CMK (cell line): ENCODE measurements around the gene RBM25.
A peak's percentile ranks its signal among the peaks of the same experiment; 100 is the strongest.

Experiments
- DNase-seq: peaks from one replicate; pipeline ENCODE4 v3.0.0-alpha.2; 2010; ENCODE audit warnings: low read depth

RBM25 gene

DNA sequence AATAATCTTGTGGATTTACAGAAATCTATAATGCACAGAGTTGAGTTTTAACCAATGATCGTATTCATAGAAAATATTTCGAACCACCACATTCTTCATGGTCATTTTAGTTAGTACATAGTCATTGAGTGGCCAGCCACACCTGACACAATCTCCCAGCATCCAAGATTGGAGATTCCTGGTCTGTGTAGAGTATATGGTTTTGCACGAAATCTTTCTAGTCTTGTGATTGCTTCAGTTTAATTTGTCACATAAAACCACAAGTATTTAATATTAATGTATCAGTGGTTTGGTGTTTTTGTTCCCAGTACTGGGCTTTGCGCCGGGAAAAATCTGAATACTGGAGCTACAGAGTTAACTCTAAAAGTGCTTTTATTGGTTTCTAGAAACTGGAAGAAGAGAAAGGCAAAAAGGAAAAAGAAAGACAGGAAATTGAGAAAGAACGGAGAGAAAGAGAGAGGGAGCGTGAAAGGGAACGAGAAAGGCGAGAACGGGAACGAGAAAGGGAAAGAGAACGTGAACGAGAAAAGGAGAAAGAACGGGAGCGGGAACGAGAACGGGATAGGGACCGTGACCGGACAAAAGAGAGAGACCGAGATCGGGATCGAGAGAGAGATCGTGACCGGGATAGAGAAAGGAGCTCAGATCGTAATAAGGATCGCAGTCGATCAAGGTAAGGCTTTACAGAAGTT lies 44.6 kb downstream of the RBM25 start:
- no peak for DNase-seq

DNA sequence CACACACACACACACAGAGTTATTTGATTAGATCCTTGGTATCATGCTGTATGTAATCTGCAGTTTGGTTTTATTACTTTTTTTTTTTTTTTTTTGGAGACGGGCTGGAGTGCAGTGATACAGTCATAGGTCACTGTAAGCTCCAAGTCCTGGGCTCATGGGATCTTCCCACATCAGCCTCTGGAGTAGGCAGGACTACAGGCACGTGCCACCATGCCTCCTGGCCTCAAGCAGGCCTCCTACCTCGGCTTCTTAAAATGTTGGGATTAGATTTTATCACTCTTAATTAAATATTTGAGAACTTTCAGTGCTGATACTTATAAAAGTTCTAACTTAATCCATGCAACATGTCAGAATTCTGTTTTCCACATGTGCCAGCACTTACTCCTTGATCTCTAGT lies 46.7 kb downstream of the RBM25 start:
- DNase-seq, result no peak

GRCh38 chr14:73105727-73106126 lies 47.4 kb downstream of the RBM25 start:
- no peak for DNase-seq

GRCh38 chr14:73116079-73116665 lies 57.8 kb downstream of the RBM25 start:
- DNase-seq, result no peak

DNA sequence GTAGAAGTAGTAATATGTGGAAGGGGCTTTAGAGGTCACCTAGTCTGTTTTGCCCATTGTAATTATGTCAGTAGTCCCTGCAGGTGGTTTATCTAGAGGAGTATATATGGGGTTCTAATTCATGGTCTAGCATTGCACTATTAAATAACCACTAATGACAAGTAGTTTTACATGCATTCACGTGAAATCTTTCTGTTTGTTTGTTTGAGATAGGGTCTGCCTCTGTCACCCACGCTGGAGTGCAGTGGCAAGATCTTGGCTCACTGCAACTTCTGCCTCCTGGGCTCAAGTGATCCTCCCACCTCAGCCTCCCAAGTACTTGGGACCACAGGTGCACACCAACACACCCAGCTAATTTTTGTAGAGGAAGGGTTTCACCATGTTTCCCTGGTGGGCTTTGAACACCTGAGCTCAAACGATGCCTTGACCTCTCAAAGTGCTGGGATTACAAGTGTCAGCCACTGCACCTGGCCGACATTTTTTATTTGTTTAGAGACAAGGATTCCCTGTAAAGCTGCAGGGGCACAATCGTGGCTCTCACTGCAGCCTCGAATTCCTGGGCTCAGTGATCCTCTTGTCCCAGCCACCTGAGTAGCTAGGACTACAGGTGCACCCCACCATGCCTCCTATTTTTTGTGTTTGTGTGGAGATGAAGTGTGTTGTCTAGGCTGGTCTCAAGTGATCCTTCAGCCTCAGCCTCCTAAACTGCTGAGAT lies 66.0 kb downstream of the RBM25 start:
- no peak for DNase-seq

DNA sequence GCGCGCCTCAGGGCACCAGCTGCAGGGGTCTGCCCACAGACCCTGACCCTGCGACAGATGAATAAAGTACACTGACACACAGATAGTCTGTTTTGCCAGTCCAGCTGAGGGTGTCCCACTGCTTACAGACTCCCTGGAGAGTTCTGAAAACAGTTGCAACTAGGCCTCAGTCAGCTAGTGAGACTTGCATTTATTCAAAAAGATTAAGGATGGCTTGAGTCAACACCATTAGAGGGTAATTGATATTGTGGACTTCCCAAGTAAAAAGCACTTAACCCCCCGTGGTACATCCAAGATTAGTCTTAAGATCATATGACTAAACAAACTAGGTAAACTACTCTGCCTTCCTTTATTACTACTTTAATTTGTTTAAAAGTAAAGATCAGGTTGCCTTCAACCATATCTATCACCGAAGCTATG lies 66.8 kb downstream of the RBM25 start:
- DNase-seq, result no peak

DNA sequence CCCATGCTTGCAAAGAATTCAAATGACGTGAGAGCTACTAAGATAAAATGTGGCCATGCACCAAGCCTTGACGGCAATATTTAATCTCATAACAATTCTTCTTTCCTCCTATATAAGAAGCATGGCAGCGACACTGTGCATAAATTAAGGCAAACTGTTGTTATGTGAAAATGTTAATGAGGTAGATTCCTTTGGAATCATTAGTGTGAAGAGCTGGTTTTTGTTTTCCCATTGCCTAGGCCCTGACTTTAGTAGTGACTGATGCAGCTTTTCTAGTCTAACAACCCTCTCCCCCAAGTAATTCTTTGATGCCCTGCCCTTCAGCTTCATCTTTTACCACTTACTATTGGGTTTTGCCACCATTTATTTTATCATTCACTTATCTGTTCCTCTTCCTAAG lies 67.4 kb downstream of the RBM25 start:
- no peak for DNase-seq

GRCh38 chr14:73133795-73134194 lies 75.5 kb downstream of the RBM25 start:
- no peak for DNase-seq

GRCh38 chr14:73136085-73136386 lies 77.7 kb downstream of the RBM25 start:
- DNase-seq, result no peak

DNA sequence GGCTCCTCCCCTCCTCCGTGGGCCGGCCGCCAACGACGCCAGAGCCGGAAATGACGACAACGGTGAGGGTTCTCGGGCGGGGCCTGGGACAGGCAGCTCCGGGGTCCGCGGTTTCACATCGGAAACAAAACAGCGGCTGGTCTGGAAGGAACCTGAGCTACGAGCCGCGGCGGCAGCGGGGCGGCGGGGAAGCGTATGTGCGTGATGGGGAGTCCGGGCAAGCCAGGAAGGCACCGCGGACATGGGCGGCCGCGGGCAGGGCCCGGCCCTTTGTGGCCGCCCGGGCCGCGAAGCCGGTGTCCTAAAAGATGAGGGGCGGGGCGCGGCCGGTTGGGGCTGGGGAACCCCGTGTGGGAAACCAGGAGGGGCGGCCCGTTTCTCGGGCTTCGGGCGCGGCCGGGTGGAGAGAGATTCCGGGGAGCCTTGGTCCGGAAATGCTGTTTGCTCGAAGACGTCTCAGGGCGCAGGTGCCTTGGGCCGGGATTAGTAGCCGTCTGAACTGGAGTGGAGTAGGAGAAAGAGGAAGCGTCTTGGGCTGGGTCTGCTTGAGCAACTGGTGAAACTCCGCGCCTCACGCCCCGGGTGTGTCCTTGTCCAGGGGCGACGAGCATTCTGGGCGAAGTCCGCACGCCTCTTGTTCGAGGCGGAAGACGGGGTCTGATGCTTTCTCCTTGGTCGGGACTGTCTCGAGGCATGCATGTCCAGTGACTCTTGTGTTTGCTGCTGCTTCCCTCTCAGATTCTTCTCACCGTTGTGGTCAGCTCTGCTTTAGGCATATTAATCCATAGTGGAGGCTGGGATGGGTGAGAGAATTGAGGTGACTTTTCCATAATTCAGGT lies 78.3 kb downstream of the RBM25 start, which contains the start of gene PSEN1:
PSEN1 (plus strand) TSS at position 121 of the 839 bp plus-strand sequence. CDS start 11,513 bp downstream, outside the sequence.
- DNase-seq, result peak; percentile 57

DNA sequence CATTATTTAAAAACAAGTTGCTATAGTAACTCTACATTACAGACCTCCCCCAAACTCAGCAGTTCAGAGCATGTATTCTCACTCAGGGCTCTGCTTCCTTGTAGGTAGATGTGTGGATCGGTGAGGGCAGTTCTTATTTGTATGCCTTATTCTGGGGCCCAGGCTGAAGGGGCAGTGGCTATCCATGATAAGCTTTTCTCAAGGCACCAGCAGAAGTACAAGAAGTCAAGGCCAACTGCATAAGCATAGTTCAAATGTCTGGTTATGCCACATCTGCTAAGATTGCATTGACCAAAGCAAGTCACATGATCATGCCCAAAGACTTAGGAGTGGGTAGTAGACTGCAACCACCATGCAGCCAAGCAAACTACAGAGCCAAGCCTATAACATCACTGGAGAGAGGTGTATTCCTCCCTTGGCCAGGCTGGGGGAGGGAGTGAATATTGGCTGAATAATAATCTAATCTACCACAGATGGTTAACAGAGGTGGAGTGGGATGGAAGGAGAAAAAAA lies 82.5 kb downstream of the RBM25 start:
- DNase-seq, result no peak

DNA sequence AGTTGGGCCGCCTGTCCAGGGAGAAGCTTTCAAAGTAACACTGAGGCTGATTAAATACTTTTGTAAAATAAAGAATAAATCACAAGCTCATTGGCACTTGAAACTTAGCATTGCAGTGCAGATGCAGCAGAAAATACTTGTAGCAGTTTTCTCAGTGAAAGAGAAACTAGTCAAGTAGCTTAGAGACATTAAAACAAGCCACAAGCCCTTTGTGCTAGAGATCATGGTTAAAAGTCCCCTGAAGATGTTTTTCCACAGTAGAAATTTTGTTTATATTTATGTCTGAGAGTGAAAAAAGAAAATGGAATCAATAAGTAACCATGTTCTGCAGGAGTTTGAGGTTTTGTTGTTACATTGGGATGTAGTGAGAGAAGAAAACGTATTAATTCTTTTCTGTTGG lies 83.9 kb downstream of the RBM25 start:
- no peak for DNase-seq

GRCh38 chr14:73143003-73143402 lies 84.7 kb downstream of the RBM25 start:
- DNase-seq, result no peak

DNA sequence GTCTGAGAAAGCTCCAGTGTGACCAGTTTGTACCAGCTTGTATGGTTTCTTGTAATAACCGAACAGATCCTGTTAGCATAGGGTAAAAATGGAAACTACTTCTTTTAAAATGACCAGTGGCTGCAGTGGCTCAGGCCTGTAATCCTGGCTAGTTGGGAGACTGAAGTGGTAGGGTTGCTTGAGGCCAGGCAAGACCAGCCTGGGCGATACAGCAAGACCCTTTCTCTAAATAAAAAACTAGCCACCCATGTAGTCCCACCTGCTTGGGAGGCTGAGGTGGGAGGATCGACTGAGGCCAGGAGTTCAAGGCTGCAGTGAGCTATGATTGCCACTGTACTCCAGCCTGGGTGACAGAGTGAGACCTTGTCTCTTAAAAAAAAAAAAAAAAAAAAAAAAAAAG lies 85.3 kb downstream of the RBM25 start:
- no peak for DNase-seq

- DNase-seq, result no peak
Measured at GRCh38 chr14:73145371-73145770, 87.0 kb downstream of the RBM25 start.

GRCh38 chr14:73146111-73146510 lies 87.8 kb downstream of the RBM25 start:
- DNase-seq, result no peak

DNA sequence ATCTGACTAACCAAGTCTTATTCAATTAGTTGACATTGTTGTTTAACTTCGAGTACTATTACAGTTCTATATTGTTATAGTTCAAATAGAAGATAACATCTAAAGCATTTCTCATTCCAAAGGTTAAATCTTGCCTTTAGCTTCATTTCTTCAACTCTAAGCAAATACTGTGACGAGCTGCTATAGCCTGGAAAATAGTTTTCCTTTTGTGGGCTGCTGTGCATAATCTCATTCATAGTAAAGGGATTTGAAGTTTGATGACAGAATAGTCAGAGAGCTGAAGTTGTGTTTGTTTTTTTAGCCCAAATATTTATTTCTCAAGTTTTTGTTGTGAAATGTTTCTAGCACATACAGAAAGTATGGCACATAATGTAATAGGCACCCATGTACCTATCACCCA lies 91.4 kb downstream of the RBM25 start:
- DNase-seq, result no peak

DNA sequence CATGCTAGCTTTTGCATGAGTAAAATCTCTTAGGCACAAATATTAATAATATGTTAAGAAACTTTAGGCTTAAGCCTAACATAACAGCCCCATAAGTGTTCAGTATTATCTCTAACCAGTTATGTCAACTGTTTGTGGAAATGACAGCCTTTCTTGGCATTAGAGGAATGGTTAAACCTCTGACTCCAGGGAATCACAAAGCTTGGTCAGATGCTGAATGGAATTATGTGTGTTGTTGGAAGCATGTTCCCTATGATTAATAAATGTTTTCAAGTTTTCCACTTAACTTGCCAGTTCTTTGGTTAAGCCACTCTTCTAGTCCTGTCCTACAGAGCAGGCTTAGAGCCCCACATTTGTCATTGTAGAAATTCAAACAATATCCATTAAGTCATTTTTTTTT lies 94.9 kb downstream of the RBM25 start:
- DNase-seq, result no peak

DNA sequence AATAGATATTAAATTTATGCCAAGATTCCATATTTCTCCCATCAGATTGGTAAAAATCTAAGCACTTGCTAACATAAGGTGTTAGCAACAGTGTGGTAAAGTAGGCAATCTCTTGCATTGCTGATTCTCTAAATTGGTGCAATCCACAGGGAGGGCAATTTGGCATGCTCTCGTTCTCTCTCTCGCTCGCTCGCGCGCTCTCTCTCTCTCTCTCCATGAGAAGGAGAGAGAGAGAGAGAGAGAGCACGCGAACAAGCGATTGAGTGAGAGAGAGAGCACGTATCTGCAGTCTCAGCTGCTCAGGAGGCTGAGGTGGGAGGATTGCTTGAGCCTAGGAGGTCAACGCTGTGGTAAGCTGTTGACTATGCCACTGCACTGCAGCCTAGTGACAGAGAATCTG lies 103.9 kb downstream of the RBM25 start:
- no peak for DNase-seq

- DNase-seq, result no peak
Measured at GRCh38 chr14:73166399-73166798, 108.1 kb downstream of the RBM25 start.

GRCh38 chr14:73167727-73168126 lies 109.4 kb downstream of the RBM25 start:
- no peak for DNase-seq

DNA sequence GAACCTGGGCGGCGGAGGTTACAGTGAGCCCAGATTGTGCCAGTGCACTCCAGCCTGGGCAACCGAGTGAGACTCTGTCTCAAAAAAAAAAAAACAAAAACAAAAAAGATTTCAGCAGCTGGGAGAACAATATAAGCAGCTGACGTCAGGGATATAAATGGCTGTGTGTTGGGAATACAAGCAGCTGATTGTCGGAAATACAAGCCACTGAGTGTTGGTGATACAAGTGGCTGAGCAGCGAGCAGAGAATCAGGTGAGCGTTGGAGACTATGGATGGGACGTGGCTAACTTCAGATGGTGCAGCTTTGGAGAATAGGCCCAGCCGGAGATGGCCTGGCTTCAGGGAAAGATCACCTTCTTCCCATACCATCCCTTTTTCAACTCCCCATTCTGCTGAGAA lies 109.9 kb downstream of the RBM25 start:
- no peak for DNase-seq
